C4-2B (cell line): ENCODE measurements around the gene SORCS2.
A peak's percentile ranks its signal among the peaks of the same experiment; 100 is the strongest.

Experiments
- H3K27ac ChIP-seq: fragments of 450-650 bp; 2 replicates; pipeline ENCODE4 v1.5.1; 2017
- CTCF ChIP-seq: fragments of 450-650 bp; conservative IDR thresholded peaks from 2 replicates; pipeline ENCODE4 v1.5.1; 2017; ENCODE audit warnings: mild to moderate bottlenecking
- ZFX ChIP-seq: fragments of 450-650 bp; IDR thresholded peaks from 2 replicates; pipeline ENCODE4 v1.6.1; 2017

SORCS2 gene

GRCh38 chr4:7187168-7187535, 5.2 kb upstream of the SORCS2 start:
- TF ChIP-seq ZFX (no peak), CTCF (no peak)

GRCh38 chr4:7187691-7188090, 4.6 kb upstream of the SORCS2 start:
- no peak overlapping the region for H3K27ac ChIP-seq
- no peak for TF ChIP-seq ZFX
- no peak for TF ChIP-seq CTCF

More at GRCh38 chr4:7187168-7187535, 5.2 kb upstream of the SORCS2 start:
- H3K27ac ChIP-seq, result no peak overlapping the region

- no peak overlapping the region for H3K27ac ChIP-seq
- no peak for TF ChIP-seq CTCF
- no peak for TF ChIP-seq ZFX
These were observed 3.3 kb upstream of the SORCS2 start for GRCh38 chr4:7189066-7189465.

- no peak overlapping the region for H3K27ac ChIP-seq
- TF ChIP-seq CTCF (peak; percentile 43), ZFX (no peak)
These were observed 2.7 kb upstream of the SORCS2 start for GRCh38 chr4:7189475-7190277.

- TF ChIP-seq ZFX (no peak), CTCF (no peak)
- no peak overlapping the region for H3K27ac ChIP-seq
These were observed 2.1 kb upstream of the SORCS2 start for GRCh38 chr4:7190278-7190594.

GRCh38 chr4:7190691-7191545, 1.4 kb upstream of the SORCS2 start:
- TF ChIP-seq ZFX (no peak), CTCF (no peak)
- H3K27ac ChIP-seq, result no peak overlapping the region

GRCh38 chr4:7191546-7192251, 639 bp upstream of the SORCS2 start:
- no peak for TF ChIP-seq ZFX
- no peak for TF ChIP-seq CTCF

More at GRCh38 chr4:7191546-7192251, 639 bp upstream of the SORCS2 start:
- no peak overlapping the region for H3K27ac ChIP-seq
